PC-9 (cell line): ENCODE measurements around the gene HDAC2.

Source experiments
- CTCF ChIP-seq: fragments of 200-600 bp; sonication (generic); conservative IDR thresholded peaks from 2 replicates; pipeline ENCODE4 v1.6.1; 2017; ENCODE audit warnings: mixed run types, antibody characterized with exemption, mild to moderate bottlenecking, moderate library complexity
- EZH2 ChIP-seq: fragments of 200-600 bp; sonication (generic); IDR thresholded peaks from 2 replicates; pipeline ENCODE4 v1.8.0; 2017; ENCODE audit warnings: antibody characterized with exemption, low read depth

- no peak for TF ChIP-seq CTCF
- TF ChIP-seq EZH2: no peak
Observed at GRCh38 chr6:114020196-114020595, 49.2 kb upstream of the HDAC2 start.
